Prostate gland (tissue), 2 donors: ENCODE measurements around the gene PDE1C.

Experiments
- POLR2A ChIP-seq: fragments of 450-650 bp; IDR thresholded peaks from one replicate; pipeline ENCODE4 v1.6.1; 2016; ENCODE audit warnings: antibody characterized with exemption, mild to moderate bottlenecking
- POLR2AphosphoS5 ChIP-seq: sonication (generic); formaldehyde crosslinking; IDR thresholded peaks from one replicate; pipeline ENCODE4 v1.6.1; 2017; ENCODE audit warnings: antibody characterized with exemption
- TF ChIP-seq, protein P1 (sequence below), 4 experiments: fragments of 200-600 bp in 2 of 4; fragments of 450-650 bp in 2 of 4; sonication (generic) in 2 of 4; IDR thresholded peaks; 1 replicate in 3 of 4; 2 replicates in 1 of 4; pipeline ENCODE4 v1.5.1; 2016 to 2019; ENCODE audit warnings: antibody characterized with exemption in 4 of 4, mild to moderate bottlenecking in 2 of 4, moderate library complexity in 2 of 4

DNA sequence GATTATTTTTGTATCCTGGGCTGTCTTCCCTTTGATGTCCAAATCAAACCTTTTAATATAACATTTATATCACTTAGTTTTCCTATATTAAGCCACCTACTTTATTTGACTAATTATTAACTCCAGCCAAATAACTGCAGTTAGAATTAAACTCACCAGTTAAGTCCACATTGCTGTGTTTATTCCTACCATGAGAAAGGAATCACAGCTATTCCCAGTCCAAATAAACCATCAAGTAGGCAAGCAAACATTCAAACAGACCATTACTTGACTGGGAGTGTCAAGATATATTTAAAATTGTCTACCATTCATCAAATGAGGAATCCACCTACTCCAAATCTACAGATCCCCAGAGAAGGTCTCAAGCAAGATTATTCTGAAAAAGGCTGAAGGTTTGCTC lies 22.4 kb downstream of the PDE1C start:
- TF ChIP-seq, protein P1, sequence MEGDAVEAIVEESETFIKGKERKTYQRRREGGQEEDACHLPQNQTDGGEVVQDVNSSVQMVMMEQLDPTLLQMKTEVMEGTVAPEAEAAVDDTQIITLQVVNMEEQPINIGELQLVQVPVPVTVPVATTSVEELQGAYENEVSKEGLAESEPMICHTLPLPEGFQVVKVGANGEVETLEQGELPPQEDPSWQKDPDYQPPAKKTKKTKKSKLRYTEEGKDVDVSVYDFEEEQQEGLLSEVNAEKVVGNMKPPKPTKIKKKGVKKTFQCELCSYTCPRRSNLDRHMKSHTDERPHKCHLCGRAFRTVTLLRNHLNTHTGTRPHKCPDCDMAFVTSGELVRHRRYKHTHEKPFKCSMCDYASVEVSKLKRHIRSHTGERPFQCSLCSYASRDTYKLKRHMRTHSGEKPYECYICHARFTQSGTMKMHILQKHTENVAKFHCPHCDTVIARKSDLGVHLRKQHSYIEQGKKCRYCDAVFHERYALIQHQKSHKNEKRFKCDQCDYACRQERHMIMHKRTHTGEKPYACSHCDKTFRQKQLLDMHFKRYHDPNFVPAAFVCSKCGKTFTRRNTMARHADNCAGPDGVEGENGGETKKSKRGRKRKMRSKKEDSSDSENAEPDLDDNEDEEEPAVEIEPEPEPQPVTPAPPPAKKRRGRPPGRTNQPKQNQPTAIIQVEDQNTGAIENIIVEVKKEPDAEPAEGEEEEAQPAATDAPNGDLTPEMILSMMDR (IDR thresholded peaks at IDR 0.05) = no peak
- TF ChIP-seq POLR2AphosphoS5 (no peak), POLR2A (no peak)
